ENCODE results near the gene SEC24D. TPM values are rescaled to one million over a fixed set of nuclear protein-coding genes. Genes with fewer than 3 reads are reported as not detected.

Gene SEC24D
- total RNA-seq, 1 experiment from 2014 or later, result 63.1 TPM

GRCh38 chr4:118745357-118745756 is 90.6 kb downstream of the SEC24D start (continued):
- TF ChIP-seq ZBTB43 (CRISPR knock-in tag; IDR thresholded peaks at IDR 0.05) (no peak), TEAD1 (CRISPR knock-in tag; IDR thresholded peaks at IDR 0.05) (no peak), CDX4 (CRISPR knock-in tag; IDR thresholded peaks at IDR 0.05; ENCODE audit: borderline replicate concordance) (no peak)

- H3K4me1 Mint-ChIP-seq, result peaks cover 10% of the 10 kb centered on the region
- ChIA-PET POLR2A (no interaction called here), CTCF (no interaction called here)
- no peak overlapping the region for H3K27ac Mint-ChIP-seq
- DNase-seq (ENCODE audit: low spot score), result no peak
- H3K36me3 Mint-ChIP-seq, result peaks cover 37% of the 10 kb centered on the region
- H3K4me3 Mint-ChIP-seq, result no peak overlapping the region
- no peaks in the 10 kb centered on the region for H3K27me3 Mint-ChIP-seq (ENCODE audit: low read depth)
- ATAC-seq, result no peak
- TF ChIP-seq USF2 (CRISPR knock-in tag; IDR thresholded peaks at IDR 0.05) (no peak), MYBL2 (CRISPR knock-in tag; IDR thresholded peaks at IDR 0.05) (no peak), MAX (CRISPR knock-in tag; IDR thresholded peaks at IDR 0.05) (no peak), NFATC4 (CRISPR knock-in tag; IDR thresholded peaks at IDR 0.05) (no peak), FOXP1 (CRISPR knock-in tag; IDR thresholded peaks at IDR 0.05; ENCODE audit: borderline replicate concordance) (no peak)
- no peaks in the 10 kb centered on the region for H3K9me3 Mint-ChIP-seq
These were observed 92.1 kb downstream of the SEC24D start for GRCh38 chr4:118743867-118744266.

- Mint-ChIP-seq H3K4me1 (peaks cover 11% of the 10 kb centered on the region), H3K36me3 (peaks cover 51% of the 10 kb centered on the region), H3K27ac (no peak overlapping the region), H3K9me3 (no peaks in the 10 kb centered on the region), H3K4me3 (no peak overlapping the region), H3K27me3 (ENCODE audit: low read depth) (no peaks in the 10 kb centered on the region)
- DNase-seq (ENCODE audit: low spot score), result no peak
- CTCF ChIA-PET, result interaction anchor here (1.2 to 1.5 kb wide), 2 partner anchors 227 to 318 kb away, joined by 3 to 10 read pairs; no protein-coding TSS in a partner anchor
- no peak for ATAC-seq
- POLR2A ChIA-PET, result no interaction called here
- TF ChIP-seq TP53 (CRISPR knock-in tag; IDR thresholded peaks at IDR 0.05) (no peak), E2F1 (CRISPR knock-in tag; IDR thresholded peaks at IDR 0.05) (no peak), OVOL2 (CRISPR knock-in tag; IDR thresholded peaks at IDR 0.05; ENCODE audit: borderline replicate concordance) (no peak), ZNF281 (CRISPR knock-in tag; IDR thresholded peaks at IDR 0.05) (no peak), ZNF138 (CRISPR knock-in tag; conservative IDR thresholded peaks at IDR 0.05) (no peak), NFYB (CRISPR knock-in tag; conservative IDR thresholded peaks at IDR 0.05; ENCODE audit: low read depth) (no peak), CREB1 (CRISPR knock-in tag; IDR thresholded peaks at IDR 0.05) (no peak), AR (CRISPR knock-in tag; IDR thresholded peaks at IDR 0.05) (no peak), ZNF396 (CRISPR knock-in tag; IDR thresholded peaks at IDR 0.05; ENCODE audit: borderline replicate concordance) (no peak), ZNF317 (CRISPR knock-in tag; IDR thresholded peaks at IDR 0.05; ENCODE audit: borderline replicate concordance, low read depth) (no peak), CBFB (CRISPR knock-in tag; IDR thresholded peaks at IDR 0.05; ENCODE audit: low read depth) (no peak), MAX (CRISPR knock-in tag; IDR thresholded peaks at IDR 0.05) (no peak), ZMAT4 (CRISPR knock-in tag; IDR thresholded peaks at IDR 0.05) (no peak), NR3C1 (CRISPR knock-in tag; conservative IDR thresholded peaks at IDR 0.05; ENCODE audit: low read depth) (no peak), TEAD1 (CRISPR knock-in tag; IDR thresholded peaks at IDR 0.05) (no peak)
These were observed 93.9 kb downstream of the SEC24D start for GRCh38 chr4:118742050-118742449.
